ENCODE data around the gene CD2BP2.
A peak's percentile ranks its signal among the peaks of the same experiment; 100 is the strongest.

Gene CD2BP2

DNA sequence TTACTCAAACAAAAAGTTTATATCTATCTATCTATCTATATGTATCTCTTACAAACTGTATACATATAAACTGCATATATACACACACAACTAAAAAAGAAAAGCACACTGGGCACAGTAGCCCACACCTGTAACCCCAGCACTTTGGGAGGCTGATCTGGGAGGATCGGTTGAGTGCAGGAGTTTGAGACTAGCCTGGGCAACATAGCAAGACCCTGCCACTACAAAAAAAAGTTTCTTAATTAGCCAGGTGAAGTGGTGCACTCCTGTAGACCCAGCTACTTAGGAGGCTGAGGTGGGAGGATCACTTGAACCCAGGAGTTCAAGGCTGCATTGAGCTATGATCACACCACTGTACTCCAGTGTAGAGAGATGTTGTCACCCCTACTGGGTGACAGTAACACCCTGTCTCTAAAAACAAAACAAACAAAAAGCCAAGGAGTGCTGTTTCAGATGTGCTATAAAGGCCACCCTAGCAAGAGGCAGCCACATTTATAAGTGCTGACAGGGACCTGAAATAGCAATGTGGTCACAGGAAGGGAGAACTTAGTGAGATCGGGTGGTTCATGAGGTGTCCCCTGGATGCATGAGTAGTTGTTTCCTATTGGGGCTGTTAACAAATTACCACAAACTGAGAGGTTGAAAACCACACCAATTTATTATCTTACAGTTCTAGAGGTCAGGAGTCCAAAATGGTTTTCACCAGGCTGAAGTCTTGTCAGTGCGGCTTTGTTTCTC is 4.8 kb downstream of the CD2BP2 start:
- Histone ChIP-seq H2BK12ac (ENCODE audit: low read length) (no peak overlapping the region), H2BK15ac (ENCODE audit: low read length) (no peak overlapping the region), H3K4me2 (ENCODE audit: insufficient read depth, low read length, poor library complexity, severe bottlenecking) (no peak overlapping the region), H4K8ac (ENCODE audit: low read depth, low read length) (peak overlapping the region; percentile 3), H3K4ac (ENCODE audit: low read length) (no peak overlapping the region), H2BK5ac (ENCODE audit: low read length) (no peak overlapping the region), H3K9me3 (replicated peaks in 1 of 2; ENCODE audit: control insufficient read depth in 2 of 2, insufficient read depth in 1 of 2, low read depth in 1 of 2, low read length in 2 of 2) (no peaks in the 10 kb centered on the region), H4K91ac (ENCODE audit: low read depth, low read length, poor library complexity) (no peak overlapping the region), H3K4me1 (ENCODE audit: control insufficient read depth in 2 of 2, insufficient read depth in 1 of 2, low read depth in 1 of 2, low read length in 2 of 2) (peaks cover 4 to 5% of the 10 kb centered on the region in 2 donors), H3K18ac (ENCODE audit: low read length) (no peak overlapping the region), H3K79me1 (ENCODE audit: low read depth, low read length) (peaks cover 14% of the 10 kb centered on the region), H3K36me3 (replicated peaks in 1 of 2; ENCODE audit: control insufficient read depth in 2 of 2, insufficient read depth in 2 of 2, low read length in 2 of 2) (peaks cover 35 to 41% of the 10 kb centered on the region in 2 donors), H2AK5ac (ENCODE audit: low read depth, low read length) (no peak overlapping the region), H3K14ac (ENCODE audit: low read length) (no peak overlapping the region), H3K27me3 (ENCODE audit: control insufficient read depth in 3 of 3, insufficient read depth in 3 of 3, low read depth in 1 of 3, low read length in 3 of 3) (no peaks in the 10 kb centered on the region), H3K23ac (ENCODE audit: low read depth, low read length, poor library complexity) (no peak overlapping the region), H3K9ac (ENCODE audit: low read depth, low read length, poor library complexity) (no peak overlapping the region), H2BK120ac (ENCODE audit: low read depth, low read length) (no peak overlapping the region), H2AFZ (ENCODE audit: low read length) (no peak overlapping the region), H3K4me3 (ENCODE audit: low read length in 2 of 2) (no peak overlapping the region), H3K27ac (replicated peaks; ENCODE audit: low read length) (no peak overlapping the region)
- WGBS, 2 donors (ENCODE audit: extremely low coverage in 2 of 2, insufficient read length in 2 of 2, insufficient replicate concordance in 1 of 2) = no CpG with 5 or more reads among the region's 3 CpGs
- DNase-seq (ENCODE audit: low spot score) = no peak

DNA sequence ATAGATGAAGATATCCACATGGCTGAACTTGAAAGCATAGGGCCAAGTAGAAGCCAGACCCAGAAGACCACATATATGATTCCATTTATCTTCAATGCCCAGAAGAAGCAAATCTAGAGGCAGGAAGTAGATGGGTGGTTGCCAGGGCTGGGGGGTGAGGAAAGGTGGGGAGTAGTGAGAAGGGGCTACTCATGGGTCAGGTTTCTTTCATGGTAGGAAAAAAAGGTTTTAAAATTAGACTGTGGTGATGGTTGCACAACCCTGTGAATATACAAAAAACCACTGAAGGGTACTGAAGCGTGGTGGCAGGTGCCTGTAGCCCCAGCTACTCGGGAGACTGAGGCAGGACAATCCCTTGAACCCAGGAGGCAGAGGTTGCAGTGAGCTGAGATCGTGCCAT is 5.4 kb downstream of the CD2BP2 start:
- Histone ChIP-seq H3K4ac (ENCODE audit: low read length) (no peak overlapping the region), H3K9ac (ENCODE audit: low read depth, low read length, poor library complexity) (no peak overlapping the region), H2AFZ (ENCODE audit: low read length) (no peak overlapping the region), H3K23ac (ENCODE audit: low read depth, low read length, poor library complexity) (no peak overlapping the region), H4K8ac (ENCODE audit: low read depth, low read length) (no peak overlapping the region), H2BK15ac (ENCODE audit: low read length) (no peak overlapping the region), H3K14ac (ENCODE audit: low read length) (no peak overlapping the region), H3K18ac (ENCODE audit: low read length) (no peak overlapping the region), H2AK5ac (ENCODE audit: low read depth, low read length) (no peak overlapping the region), H4K91ac (ENCODE audit: low read depth, low read length, poor library complexity) (no peak overlapping the region), H3K9me3 (replicated peaks in 1 of 2; ENCODE audit: control insufficient read depth in 2 of 2, insufficient read depth in 1 of 2, low read depth in 1 of 2, low read length in 2 of 2) (no peaks in the 10 kb centered on the region), H2BK12ac (ENCODE audit: low read length) (no peak overlapping the region), H2BK5ac (ENCODE audit: low read length) (no peak overlapping the region), H3K4me3 (ENCODE audit: low read length in 2 of 2) (no peak overlapping the region), H3K4me1 (ENCODE audit: control insufficient read depth in 2 of 2, insufficient read depth in 1 of 2, low read depth in 1 of 2, low read length in 2 of 2) (peaks cover 4 to 5% of the 10 kb centered on the region in 2 donors), H3K79me1 (ENCODE audit: low read depth, low read length) (peaks cover 12% of the 10 kb centered on the region), H3K36me3 (replicated peaks in 1 of 2; ENCODE audit: control insufficient read depth in 2 of 2, insufficient read depth in 2 of 2, low read length in 2 of 2) (peaks cover 35 to 41% of the 10 kb centered on the region in 2 donors), H2BK120ac (ENCODE audit: low read depth, low read length) (no peak overlapping the region), H3K27me3 (ENCODE audit: control insufficient read depth in 3 of 3, insufficient read depth in 3 of 3, low read depth in 1 of 3, low read length in 3 of 3) (no peaks in the 10 kb centered on the region), H3K4me2 (ENCODE audit: insufficient read depth, low read length, poor library complexity, severe bottlenecking) (no peak overlapping the region), H3K27ac (replicated peaks; ENCODE audit: low read length) (no peak overlapping the region)
- WGBS, 2 donors (ENCODE audit: extremely low coverage in 2 of 2, insufficient read length in 2 of 2, insufficient replicate concordance in 1 of 2) = no CpG with 5 or more reads among the region's 3 CpGs
- DNase-seq (ENCODE audit: low spot score) = no peak

DNA sequence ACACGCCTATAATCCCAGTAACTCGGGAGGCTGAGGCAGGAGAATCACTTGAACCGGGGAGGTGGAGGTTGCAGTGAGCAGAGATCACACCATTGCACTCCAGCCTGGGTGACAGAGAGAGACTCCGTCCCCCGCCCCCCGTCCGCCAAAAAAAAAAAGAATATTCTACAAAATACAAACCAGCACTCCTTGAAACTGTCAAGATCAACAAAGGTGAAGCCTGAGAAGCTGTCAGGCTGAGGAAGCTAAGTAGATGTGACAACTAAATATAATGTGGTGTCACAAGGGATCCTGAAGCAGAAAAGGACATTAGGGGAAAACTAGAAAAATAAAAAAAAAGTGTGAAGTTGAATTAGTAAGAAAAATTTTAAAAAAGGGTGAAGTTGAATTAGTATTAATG is 6.2 kb downstream of the CD2BP2 start:
- WGBS, 2 donors (ENCODE audit: extremely low coverage in 2 of 2, insufficient read length in 2 of 2, insufficient replicate concordance in 1 of 2) = no CpG with 5 or more reads among the region's 7 CpGs
- no peak overlapping the region for H3K23ac ChIP-seq (ENCODE audit: low read depth, low read length, poor library complexity)
- H3K4me2 ChIP-seq (ENCODE audit: insufficient read depth, low read length, poor library complexity, severe bottlenecking) = no peak overlapping the region
- H3K27ac ChIP-seq (replicated peaks; ENCODE audit: low read length) = no peak overlapping the region
- no peak overlapping the region for H2AFZ ChIP-seq (ENCODE audit: low read length)
- no peak overlapping the region for H3K4me3 ChIP-seq (ENCODE audit: low read length in 2 of 2)
- H3K79me1 ChIP-seq (ENCODE audit: low read depth, low read length) = peaks cover 9% of the 10 kb centered on the region
- no peak for DNase-seq (ENCODE audit: low spot score)
- no peak overlapping the region for H3K4ac ChIP-seq (ENCODE audit: low read length)
- H3K9ac ChIP-seq (ENCODE audit: low read depth, low read length, poor library complexity) = no peak overlapping the region
- H3K27me3 ChIP-seq (ENCODE audit: control insufficient read depth in 3 of 3, insufficient read depth in 3 of 3, low read depth in 1 of 3, low read length in 3 of 3) = no peaks in the 10 kb centered on the region
- no peaks in the 10 kb centered on the region for H3K4me1 ChIP-seq (ENCODE audit: control insufficient read depth in 2 of 2, insufficient read depth in 1 of 2, low read depth in 1 of 2, low read length in 2 of 2)
- no peaks in the 10 kb centered on the region for H3K9me3 ChIP-seq (replicated peaks in 1 of 2; ENCODE audit: control insufficient read depth in 2 of 2, insufficient read depth in 1 of 2, low read depth in 1 of 2, low read length in 2 of 2)
- H2BK15ac ChIP-seq (ENCODE audit: low read length) = no peak overlapping the region
- no peak overlapping the region for H3K14ac ChIP-seq (ENCODE audit: low read length)
- no peak overlapping the region for H2BK120ac ChIP-seq (ENCODE audit: low read depth, low read length)
- no peak overlapping the region for H2BK5ac ChIP-seq (ENCODE audit: low read length)
- H4K91ac ChIP-seq (ENCODE audit: low read depth, low read length, poor library complexity) = no peak overlapping the region
- no peak overlapping the region for H3K18ac ChIP-seq (ENCODE audit: low read length)
- H4K8ac ChIP-seq (ENCODE audit: low read depth, low read length) = no peak overlapping the region
- no peak overlapping the region for H2AK5ac ChIP-seq (ENCODE audit: low read depth, low read length)
- peaks cover 35 to 40% of the 10 kb centered on the region in 2 donors for H3K36me3 ChIP-seq (replicated peaks in 1 of 2; ENCODE audit: control insufficient read depth in 2 of 2, insufficient read depth in 2 of 2, low read length in 2 of 2)
- no peak overlapping the region for H2BK12ac ChIP-seq (ENCODE audit: low read length)

DNA sequence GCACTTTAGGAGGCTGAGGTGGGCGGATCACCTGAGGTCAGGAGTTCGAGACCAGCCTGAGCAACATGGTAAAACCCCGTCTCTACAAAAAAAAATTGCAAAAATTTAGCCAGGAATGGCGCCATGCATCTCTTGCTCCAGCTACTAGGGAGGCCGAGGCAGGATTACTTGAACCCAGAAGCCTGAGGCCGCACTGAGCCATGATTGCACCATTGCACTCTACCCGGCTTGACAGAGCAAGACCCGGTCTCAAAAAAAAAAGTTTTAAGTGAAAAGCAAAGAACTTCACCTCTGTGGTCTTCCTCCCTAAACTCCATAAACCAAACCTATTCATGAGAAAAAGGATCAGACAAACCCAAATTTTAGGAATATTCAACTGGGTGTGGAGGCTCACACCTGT is 7.0 kb downstream of the CD2BP2 start:
- Histone ChIP-seq H3K9ac (ENCODE audit: low read depth, low read length, poor library complexity) (no peak overlapping the region), H3K27me3 (ENCODE audit: control insufficient read depth in 3 of 3, insufficient read depth in 3 of 3, low read depth in 1 of 3, low read length in 3 of 3) (no peaks in the 10 kb centered on the region), H2AK5ac (ENCODE audit: low read depth, low read length) (no peak overlapping the region), H3K36me3 (replicated peaks in 1 of 2; ENCODE audit: control insufficient read depth in 2 of 2, insufficient read depth in 2 of 2, low read length in 2 of 2) (peaks cover 28 to 32% of the 10 kb centered on the region in 2 donors), H3K27ac (replicated peaks; ENCODE audit: low read length) (no peak overlapping the region), H2BK120ac (ENCODE audit: low read depth, low read length) (no peak overlapping the region), H3K4me2 (ENCODE audit: insufficient read depth, low read length, poor library complexity, severe bottlenecking) (no peak overlapping the region), H2AFZ (ENCODE audit: low read length) (no peak overlapping the region), H3K9me3 (replicated peaks in 1 of 2; ENCODE audit: control insufficient read depth in 2 of 2, insufficient read depth in 1 of 2, low read depth in 1 of 2, low read length in 2 of 2) (no peaks in the 10 kb centered on the region), H3K79me1 (ENCODE audit: low read depth, low read length) (peaks cover 5% of the 10 kb centered on the region), H2BK15ac (ENCODE audit: low read length) (no peak overlapping the region), H2BK5ac (ENCODE audit: low read length) (no peak overlapping the region), H4K8ac (ENCODE audit: low read depth, low read length) (no peak overlapping the region), H3K4me1 (ENCODE audit: control insufficient read depth in 2 of 2, insufficient read depth in 1 of 2, low read depth in 1 of 2, low read length in 2 of 2) (no peaks in the 10 kb centered on the region), H2BK12ac (ENCODE audit: low read length) (no peak overlapping the region), H3K4me3 (ENCODE audit: low read length in 2 of 2) (no peak overlapping the region), H3K23ac (ENCODE audit: low read depth, low read length, poor library complexity) (no peak overlapping the region), H3K4ac (ENCODE audit: low read length) (no peak overlapping the region), H3K14ac (ENCODE audit: low read length) (no peak overlapping the region), H3K18ac (ENCODE audit: low read length) (no peak overlapping the region), H4K91ac (ENCODE audit: low read depth, low read length, poor library complexity) (no peak overlapping the region)
- no CpG with 5 or more reads among the region's 8 CpGs for WGBS, 2 donors (ENCODE audit: extremely low coverage in 2 of 2, insufficient read length in 2 of 2, insufficient replicate concordance in 1 of 2)
- DNase-seq (ENCODE audit: low spot score) = no peak

Measured in neuronal stem cell (in vitro differentiated cells).